GM18499 (cell line): Measurements from ENCODE around the gene MEGF11.
"Not testable (repeated sequence)": the region's sequence is repeated elsewhere in the genome, so short reads cannot be mapped to it uniquely, and the experiment has no call there.

ENCODE experiments used
- ATAC-seq: cut with Tn5 transposase; IDR thresholded peaks from one replicate; pipeline ENCODE4 v1.9.1; 2021; ENCODE audit warnings: moderate number of reproducible peaks; ENCODE audit not compliant: insufficient read depth, unreplicated experiment

Gene MEGF11

DNA sequence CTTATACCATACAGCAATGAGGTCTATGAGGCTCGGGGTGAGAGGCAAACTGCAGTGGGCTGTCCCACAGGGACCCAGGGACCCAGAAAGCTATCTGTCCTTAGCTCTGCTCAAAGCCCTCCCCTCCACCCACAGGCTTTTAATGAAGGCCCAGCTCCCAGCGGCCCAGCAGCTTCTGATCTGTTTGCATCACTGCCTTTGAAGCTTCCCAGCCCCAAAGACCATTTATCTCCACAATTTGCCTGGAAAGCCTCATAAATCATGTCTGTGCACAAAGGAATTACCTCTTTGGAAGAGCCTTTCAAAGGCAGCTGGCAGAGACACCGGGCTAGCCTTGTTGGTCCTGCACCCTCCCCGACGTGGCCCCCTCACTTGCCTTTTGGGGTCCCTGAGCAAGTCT is 260.3 kb downstream of the MEGF11 start:
- ATAC-seq: no peak

DNA sequence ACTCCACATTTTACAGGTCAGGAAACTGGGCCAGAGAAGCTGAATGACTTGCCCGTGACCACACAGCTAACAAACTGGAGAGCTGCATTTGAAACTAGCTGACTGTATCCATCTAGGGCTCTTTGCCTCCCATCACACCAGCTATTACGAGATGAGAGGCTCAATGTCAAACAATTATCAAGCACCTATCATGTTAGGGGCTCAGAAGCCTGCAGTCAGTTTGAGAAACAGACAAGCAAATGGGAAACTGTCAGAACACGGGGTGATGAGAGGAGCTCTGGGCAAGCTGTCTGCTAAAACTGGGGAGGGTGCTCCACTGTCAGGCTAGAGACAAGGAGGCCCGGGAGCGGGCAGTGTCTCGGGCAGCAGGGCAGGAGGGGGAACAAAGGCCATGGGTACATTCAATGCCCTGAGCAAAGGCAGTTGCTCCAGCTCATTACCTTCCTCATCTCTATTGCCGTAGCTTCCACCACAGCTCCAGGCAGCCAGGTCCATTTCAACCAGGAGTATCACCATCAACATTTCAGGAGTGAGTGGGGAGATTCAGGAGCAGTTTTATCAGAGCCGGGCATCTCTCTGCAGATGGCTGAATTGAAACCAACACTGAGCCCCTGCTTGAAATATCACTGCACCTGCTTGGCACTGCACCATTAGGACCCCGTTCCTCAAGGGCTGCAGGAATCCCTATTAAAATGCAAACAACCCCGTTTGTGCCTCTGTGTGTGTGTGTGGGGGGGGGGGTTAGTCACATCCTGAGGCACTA is 261.6 kb downstream of the MEGF11 start:
- no peak for ATAC-seq

DNA sequence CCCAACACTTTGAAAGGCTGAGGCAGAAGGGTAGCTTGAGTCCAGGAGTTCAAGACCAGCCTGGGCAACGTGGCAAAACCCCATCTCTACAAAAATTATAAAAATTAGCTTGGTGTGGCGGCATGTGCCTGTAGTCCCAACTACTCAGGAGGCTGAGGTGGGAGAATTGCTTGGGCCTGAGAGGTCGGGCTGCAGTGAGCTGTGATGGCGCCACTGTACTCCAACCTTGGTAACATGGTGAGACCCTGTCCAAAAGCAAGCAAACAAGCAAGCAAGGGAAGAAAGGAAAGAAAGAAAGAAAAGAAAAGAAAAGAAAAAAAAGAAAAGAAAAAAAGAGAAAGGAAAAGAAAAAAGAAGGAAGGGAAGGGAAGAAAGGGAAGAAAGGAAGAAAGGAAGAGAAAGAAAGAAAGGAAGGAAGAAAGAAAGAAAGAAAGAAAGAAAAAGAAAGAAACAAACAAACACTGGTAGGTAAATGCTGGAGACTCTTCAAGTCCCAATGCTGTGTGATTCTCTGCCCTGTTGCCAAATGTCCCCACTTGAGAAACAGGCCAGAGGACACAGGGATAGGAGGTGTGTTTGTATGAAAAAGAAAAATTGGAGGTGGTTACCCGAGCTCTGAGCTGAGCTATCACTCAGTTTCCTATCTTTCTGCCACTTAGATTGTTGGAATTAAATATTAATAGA is 263.1 kb downstream of the MEGF11 start:
- no peak for ATAC-seq

DNA sequence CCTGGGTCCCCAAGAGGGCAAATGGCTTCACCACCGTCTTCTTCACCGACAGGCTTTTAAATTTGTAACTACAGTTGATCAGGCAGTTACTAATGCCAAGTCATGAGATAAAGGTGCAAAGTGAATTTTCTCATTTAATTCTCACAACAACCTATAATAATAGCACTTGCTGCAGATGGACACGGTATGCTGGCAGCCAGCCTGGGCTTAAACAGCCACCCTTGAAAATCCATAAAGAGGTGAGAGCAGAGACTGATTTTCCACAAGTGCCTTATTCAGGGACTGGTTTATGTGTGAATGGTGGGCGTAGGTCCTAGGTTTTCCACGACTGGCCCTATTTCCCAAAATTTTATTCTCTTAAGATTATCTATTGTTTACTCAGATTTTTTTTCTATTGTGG is 266.4 kb downstream of the MEGF11 start:
- ATAC-seq: no peak

DNA sequence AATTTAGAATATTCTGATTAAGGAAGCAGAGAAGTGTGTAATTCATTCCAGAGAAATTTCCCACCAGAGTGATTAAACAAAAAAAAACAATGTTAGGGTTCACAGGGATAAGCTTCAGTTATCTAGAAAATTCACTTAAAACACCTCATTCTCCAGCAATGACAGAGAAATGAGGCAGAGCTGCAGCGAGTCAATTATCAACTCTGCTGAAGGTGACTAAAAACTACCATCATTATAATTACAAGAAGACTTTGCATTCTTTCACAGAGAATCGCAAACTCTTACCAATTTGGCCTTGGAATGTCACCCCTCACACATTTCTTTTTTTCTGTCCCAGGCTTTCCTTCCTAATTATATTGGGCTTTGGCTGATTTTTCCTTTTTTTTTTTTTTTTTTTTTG is 267.1 kb downstream of the MEGF11 start:
- ATAC-seq: no peak

DNA sequence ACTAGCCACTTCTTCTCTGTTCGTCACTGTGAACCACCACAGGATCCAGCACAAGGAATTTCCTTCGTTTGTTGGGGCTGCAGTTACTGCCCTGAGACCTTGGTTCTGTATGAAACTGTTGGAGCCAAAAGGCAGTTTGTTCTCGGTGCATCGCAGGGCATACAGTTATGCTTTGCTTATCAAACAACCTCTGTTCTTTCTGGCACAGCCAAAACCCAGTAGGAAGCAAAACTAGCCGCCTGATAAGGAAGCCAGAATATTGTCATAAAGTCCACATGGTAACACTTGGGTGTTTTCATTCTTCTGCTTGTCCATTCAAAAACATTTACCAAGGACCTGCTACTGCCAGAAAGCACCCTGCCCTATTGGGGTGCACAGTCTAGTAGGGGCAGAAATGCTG is 268.2 kb downstream of the MEGF11 start:
- no peak for ATAC-seq

GRCh38 chr15:65982627-65983322 is 270.8 kb downstream of the MEGF11 start:
- ATAC-seq: no peak

GRCh38 chr15:65981837-65982626 is 271.5 kb downstream of the MEGF11 start:
- ATAC-seq: no peak

GRCh38 chr15:65980824-65981456 is 272.6 kb downstream of the MEGF11 start:
- ATAC-seq: no peak

GRCh38 chr15:65979837-65980236 is 273.7 kb downstream of the MEGF11 start:
- no peak for ATAC-seq

DNA sequence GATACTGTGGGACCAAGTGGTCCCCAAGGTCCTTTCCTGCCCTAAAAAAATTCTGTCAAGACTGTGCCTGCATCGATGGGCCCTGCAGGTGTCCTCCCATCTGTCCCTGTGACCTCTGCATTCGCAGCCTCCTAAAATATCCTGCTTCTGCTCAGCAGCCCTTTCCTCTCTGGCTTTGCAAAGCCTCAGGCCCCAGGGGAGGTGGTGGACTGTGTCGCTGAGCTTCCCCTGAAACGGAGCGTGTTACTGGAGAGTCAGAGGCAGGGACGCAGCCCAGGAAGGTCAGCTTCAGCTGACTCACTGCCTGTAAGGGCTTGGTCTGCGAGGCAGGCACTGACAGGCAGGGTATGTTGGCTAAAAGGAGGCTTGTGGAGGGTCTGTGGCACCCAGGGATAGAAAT is 274.2 kb downstream of the MEGF11 start:
- no peak for ATAC-seq

DNA sequence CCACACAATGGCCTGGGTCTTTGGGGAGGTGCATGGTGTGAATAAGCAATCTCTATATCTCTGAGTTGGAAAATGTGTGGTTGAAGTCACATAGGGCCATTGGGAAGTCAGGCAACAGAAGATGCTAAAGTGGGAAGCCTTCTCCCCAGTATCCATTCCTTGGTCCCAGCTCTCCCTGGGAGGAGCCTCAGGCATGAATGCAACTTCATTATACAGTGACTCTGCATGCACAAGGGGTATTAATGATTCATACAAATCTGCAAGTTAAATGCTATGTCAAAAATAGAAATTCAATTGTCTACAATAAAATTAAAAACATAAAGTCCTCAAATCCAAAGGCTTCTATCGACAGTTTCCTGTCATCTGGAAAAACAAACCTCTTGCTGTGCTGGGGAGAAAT is 275.4 kb downstream of the MEGF11 start:
- no peak for ATAC-seq

- not testable (repeated sequence) for ATAC-seq
Observed at GRCh38 chr15:65976196-65976595, 277.4 kb downstream of the MEGF11 start.

DNA sequence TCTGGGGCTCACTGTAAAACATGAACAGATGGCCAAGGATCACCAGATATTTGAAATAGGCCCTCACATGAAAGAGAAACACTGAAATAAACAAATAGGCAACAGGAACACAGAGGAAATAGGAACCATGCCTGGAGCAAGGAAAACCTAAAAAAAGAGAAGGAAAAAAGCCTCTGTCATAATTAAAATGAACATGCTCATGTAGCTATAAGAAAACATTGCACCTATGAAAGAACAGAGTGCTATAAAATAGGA is 281.9 kb downstream of the MEGF11 start:
- no peak for ATAC-seq

GRCh38 chr15:65970937-65971740 is 282.4 kb downstream of the MEGF11 start:
- ATAC-seq: no peak

GRCh38 chr15:65969865-65970816 is 283.4 kb downstream of the MEGF11 start:
- no peak for ATAC-seq

DNA sequence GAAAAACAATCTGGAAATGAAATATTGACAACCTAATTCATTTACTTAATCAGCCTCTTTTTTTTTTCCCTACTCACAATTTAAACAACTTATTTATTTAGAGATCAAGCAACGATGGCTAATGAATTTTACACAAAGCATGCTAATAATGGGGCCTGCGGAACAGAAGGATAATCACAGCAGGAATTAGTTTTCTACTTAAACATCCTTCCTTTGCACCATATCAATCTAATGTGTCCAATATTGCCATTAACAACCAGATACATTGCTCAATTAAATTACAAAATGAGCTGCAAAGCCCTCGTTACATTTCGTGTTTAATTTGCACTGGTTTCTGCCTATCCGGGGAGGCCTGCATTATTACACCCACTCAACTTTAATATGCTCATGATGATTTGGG is 285.0 kb downstream of the MEGF11 start:
- ATAC-seq: no peak

GRCh38 chr15:65964792-65965433 is 288.6 kb downstream of the MEGF11 start:
- ATAC-seq: no peak
